Psoas muscle (tissue), 8 donors: ENCODE measurements around the gene LINGO1. TPM values are rescaled to one million over a fixed set of nuclear protein-coding genes. Genes with fewer than 3 reads are reported as not detected.

Source experiments
- ATAC-seq, 4 donors: fragments of 200-7000 bp; cut with Tn5 transposase; one replicate each; pipeline ENCODE4 v1.9.1; 2020; ENCODE audit warnings: moderate library complexity in 3 of 4, mild to moderate bottlenecking in 2 of 4
- DNase-seq, 2 donors: peaks; one replicate each; pipeline ENCODE4 v3.0.0-alpha.2; 2020
- H3K27ac ChIP-seq: fragments of 200-600 bp; one replicate; pipeline ENCODE4 v1.8.0; 2022
- H3K27me3 ChIP-seq, 3 donors: fragments of 200-600 bp in 1 of 3; one replicate each; pipeline versions ENCODE4 v1.6.1 to v1.8.0; 2013 to 2022; ENCODE audit warnings: low read length in 2 of 3, mild to moderate bottlenecking in 2 of 3, moderate library complexity in 1 of 3; ENCODE audit not compliant: insufficient read depth in 3 of 3
- H3K36me3 ChIP-seq, 2 donors: fragments of 200-600 bp in 1 of 2; one replicate each; pipeline versions ENCODE4 v1.6.1 to v1.8.0; 2013 to 2022; ENCODE audit warnings: low read depth in 1 of 2, mild to moderate bottlenecking in 1 of 2, moderate library complexity in 1 of 2; ENCODE audit not compliant: insufficient read depth in 1 of 2
- H3K4me1 ChIP-seq: fragments of 200-600 bp; one replicate; pipeline ENCODE4 v1.8.0; 2022
- H3K4me3 ChIP-seq: fragments of 200-600 bp; one replicate; pipeline ENCODE4 v1.8.0; 2022; ENCODE audit warnings: mild to moderate bottlenecking
- H3K9me3 ChIP-seq: fragments of 200-600 bp; one replicate; pipeline ENCODE4 v1.8.0; 2022
- CTCF ChIP-seq: fragments of 200-600 bp; IDR thresholded peaks from one replicate; pipeline ENCODE4 v1.8.0; 2022; ENCODE audit warnings: antibody characterized with exemption
- WGBS, 3 donors: extraction: QIAGEN DNeasy Blood & Tissue Kit; methylation state at CpG; one replicate each; pipeline versions ENCODE4 v1.1.6 to v1.1.7; 2013; 5-methylcytosine and 5-hydroxymethylcytosine counted together
- intact Hi-C, 2 donors: fragments of 100-400 bp; cut with DNase I; formaldehyde crosslinking; loops; one replicate each; pipeline versions ENCODE4 v1.11.0 to v1.14.2; 2022
- polyA plus RNA-seq, 3 donors: library from polyadenylated mRNA; stranded (reverse); fragments of 200-250 nt; gene quantifications; one replicate each; pipeline ENCODE4 v1.2.3, GENCODE V29; 2013
- total RNA-seq, 4 donors: library from RNA; stranded (reverse); fragmentation: NEBNext Ultra II Directional in 2 of 4; extraction: Animal tissue kit (Norgen Biotek cat#: 25700) in 2 of 4; gene quantifications; one replicate each; pipeline versions ENCODE4 v1.2.1 to v1.2.4, GENCODE V29; 2021 to 2023
- donor health status: healthy with polysubstance abuse.
- donor health status: DM: no; HTN: no; CAD: no; lungs with moderate emphysema.
- donor health status: Bipolar disorder and iron deficiency.
- donor health status: healthy.
- donor health status: DM: yes; HTN: yes; CAD: no.
- donor health status: DM: no; HTN: no; CAD: no.
- donor health status: DM: no; HTN: no; CAD: no.
- donor health status: DM: yes; HTN: yes; CAD: no.

The LINGO1 gene
- total and polyA plus RNA-seq, 7 donors, result 0.25 to 0.62 (median 0.43) TPM

- TF ChIP-seq CTCF, result no peak
- DNase-seq (no peak), ATAC-seq (no peak)
- H3K4me1 ChIP-seq, result no peaks in the 10 kb centered on the region
- H3K4me3 ChIP-seq, result no peak overlapping the region
- no peaks in the 10 kb centered on the region for H3K9me3 ChIP-seq
- intact Hi-C loops, result no loop called here
- WGBS, 3 donors, result 81 to 84% (median 84%) methylated on average over 3 of the region's 3 CpGs
- no peaks in the 10 kb centered on the region for H3K36me3 ChIP-seq
- H3K27me3 ChIP-seq, result peaks cover 0 to 4% (median 2%) of the 10 kb centered on the region in 3 donors
- no peak overlapping the region for H3K27ac ChIP-seq
Observed at GRCh38 chr15:77609558-77609957, 23.2 kb downstream of the LINGO1 start.

- WGBS, 3 donors, result 74 to 78% (median 75%) methylated on average over 6 of the region's 6 CpGs
- no peak overlapping the region for H3K4me3 ChIP-seq
- ATAC-seq (no peak), DNase-seq (no peak)
- no peak for TF ChIP-seq CTCF
- no peaks in the 10 kb centered on the region for H3K36me3 ChIP-seq
- peaks cover 0 to 4% (median 0%) of the 10 kb centered on the region in 3 donors for H3K27me3 ChIP-seq
- H3K4me1 ChIP-seq, result no peaks in the 10 kb centered on the region
- intact Hi-C loops, result no loop called here
- H3K27ac ChIP-seq, result no peak overlapping the region
- H3K9me3 ChIP-seq, result no peaks in the 10 kb centered on the region
Observed at GRCh38 chr15:77608774-77609173, 23.9 kb downstream of the LINGO1 start.

- TF ChIP-seq CTCF, result no peak
- Histone ChIP-seq H3K36me3 (no peaks in the 10 kb centered on the region), H3K27me3 (peaks cover 0 to 4% (median 0%) of the 10 kb centered on the region in 3 donors), H3K4me3 (no peak overlapping the region), H3K4me1 (no peaks in the 10 kb centered on the region), H3K9me3 (no peaks in the 10 kb centered on the region), H3K27ac (no peak overlapping the region)
- intact Hi-C loops, result no loop called here
- WGBS, 3 donors, result 88 to 89% (median 88%) methylated on average over 5 of the region's 5 CpGs
- DNase-seq (no peak), ATAC-seq (no peak)
Observed at GRCh38 chr15:77607894-77608261, 24.8 kb downstream of the LINGO1 start.

- 70 to 83% (median 79%) methylated on average over 17 of the region's 17 CpGs for WGBS, 3 donors
- H3K9me3 ChIP-seq, result no peaks in the 10 kb centered on the region
Observed at GRCh38 chr15:77607111-77607893, 25.4 kb downstream of the LINGO1 start.

More at GRCh38 chr15:77607111-77607893, 25.4 kb downstream of the LINGO1 start:
- H3K36me3 ChIP-seq, result no peaks in the 10 kb centered on the region
- H3K4me1 ChIP-seq, result no peaks in the 10 kb centered on the region
- peaks cover 0 to 4% (median 0%) of the 10 kb centered on the region in 3 donors for H3K27me3 ChIP-seq
- no peak overlapping the region for H3K4me3 ChIP-seq
- ATAC-seq (peak in 2 of 4 donors; percentile 24 to 33), DNase-seq (no peak)
- no peak for TF ChIP-seq CTCF
- intact Hi-C loops, result no loop called here
- peak overlapping the region; percentile 30 for H3K27ac ChIP-seq
